K562 (cell line): Measurements from ENCODE around the gene DNAJB4. TPM values are rescaled to one million over a fixed set of nuclear protein-coding genes. Genes with fewer than 3 reads are reported as not detected.

Experiments
- ATAC-seq: fragments of 200-7000 bp; cut with Tn5 transposase; 3 replicates; pipeline ENCODE4 v1.9.1; 2020; ENCODE audit warnings: moderate library complexity
- BruUV-seq: library from RNA; stranded (reverse); fragments of 400-500 nt; replicated peaks from 2 replicates; lab custom pipeline; 2021; lab: Mats Ljungman, UMichigan
- CTCF ChIA-PET: fragments of 300-600 bp; formaldehyde crosslinking; extraction: SDS; loops from one replicate; lab custom pipeline; 2021; ENCODE audit warnings: low intra/inter-chr PET ratio; lab: Yijun Ruan, JAX
- POLR2A ChIA-PET: fragments of 300-600, 350-650 bp; sonication (Branson Sonifier 250); formaldehyde crosslinking; extraction: SDS; loops from one replicate; lab custom pipeline; 2021; ENCODE audit warnings: antibody characterized with exemption, inconsistent platforms; lab: Yijun Ruan, JAX
- DNase-seq, 4 experiments: peaks; one replicate each; pipeline versions ENCODE4 v3.0.0 to v3.0.0-alpha.2; 2011 to 2018; ENCODE audit warnings: low spot score in 3 of 4, mixed read lengths in 3 of 4; ENCODE audit errors: extremely low read depth in 1 of 4
- FAIRE-seq: peaks from 2 replicates; lab custom pipeline; 2011; peaks lifted over from hg19 to GRCh38; lab: Jason Lieb, UNC
- H2AFZ ChIP-seq: 2 replicates; pipeline ENCODE4 v1.6.0; 2011; ENCODE audit warnings: low read depth, low read length, control low read depth, inconsistent platforms
- H3K27ac ChIP-seq: fragments of 200-600 bp; 3 replicates; pipeline ENCODE4 v1.8.0; 2011; ENCODE audit warnings: low read depth, mild to moderate bottlenecking, control low read depth, inconsistent platforms, low read length, moderate library complexity, mixed read lengths; ENCODE audit errors: extremely low read depth
- H3K27me3 ChIP-seq, 2 experiments: fragments of 300-600 bp in 1 of 2; 2 replicates in 1 of 2; 3 replicates in 1 of 2; pipeline versions ENCODE4 v1.6.0 to v1.8.0; 2011; ENCODE audit warnings: inconsistent platforms in 2 of 2, low read length in 2 of 2, mild to moderate bottlenecking in 1 of 2, mixed read lengths in 1 of 2, moderate library complexity in 1 of 2; ENCODE audit not compliant: control insufficient read depth in 2 of 2, insufficient read depth in 2 of 2
- H3K36me3 ChIP-seq: fragments of 300-600 bp; 3 replicates; pipeline ENCODE4 v1.8.0; 2011; ENCODE audit warnings: mild to moderate bottlenecking, low read length, inconsistent platforms; ENCODE audit not compliant: control insufficient read depth, insufficient read depth
- H3K4me1 ChIP-seq, 2 experiments: fragments of 200-600 bp in 1 of 2; replicated peaks in 1 of 2; 2 replicates in 1 of 2; 3 replicates in 1 of 2; pipeline versions ENCODE4 v1.5.1 to v1.8.0; 2011; ENCODE audit warnings: inconsistent platforms in 2 of 2, low read length in 2 of 2, mild to moderate bottlenecking in 1 of 2, mixed read lengths in 1 of 2, moderate library complexity in 1 of 2; ENCODE audit not compliant: control insufficient read depth in 2 of 2, insufficient read depth in 2 of 2
- H3K4me2 ChIP-seq: 2 replicates; pipeline ENCODE4 v1.6.1; 2011; ENCODE audit warnings: low read length, control low read depth, inconsistent platforms, mixed read lengths; ENCODE audit not compliant: insufficient read depth
- H3K4me3 ChIP-seq: fragments of 200-600 bp; sonication (generic), shearing (Covaris generic); 2 replicates; pipeline ENCODE4 v1.5.1; 2016; ENCODE audit warnings: control low read depth, inconsistent platforms
- H3K79me2 ChIP-seq: fragments of 200-600 bp; 3 replicates; pipeline ENCODE4 v1.8.0; 2011; ENCODE audit warnings: low read length, inconsistent platforms; ENCODE audit not compliant: control insufficient read depth, insufficient read depth
- H3K9ac ChIP-seq, 2 experiments: 2 replicates each; pipeline versions ENCODE4 v1.6.0 to v1.6.1; 2011; ENCODE audit warnings: low read depth in 2 of 2, low read length in 2 of 2, control low read depth in 1 of 2, inconsistent platforms in 1 of 2, mild to moderate bottlenecking in 1 of 2, mixed read lengths in 1 of 2; ENCODE audit not compliant: insufficient read depth in 1 of 2
- H3K9me1 ChIP-seq: one replicate; pipeline ENCODE4 v1.6.0; 2011; ENCODE audit warnings: inconsistent platforms, mild to moderate bottlenecking, low read length, moderate library complexity; ENCODE audit not compliant: control insufficient read depth, insufficient read depth
- H3K9me3 ChIP-seq: replicated peaks from 2 replicates; pipeline ENCODE4 v1.5.1; 2011; ENCODE audit warnings: low read depth, low read length, inconsistent platforms; ENCODE audit not compliant: control insufficient read depth, insufficient read depth
- H4K20me1 ChIP-seq: replicated peaks from 2 replicates; pipeline ENCODE4 v1.6.1; 2011; ENCODE audit warnings: low read length, inconsistent platforms, mixed read lengths; ENCODE audit not compliant: control insufficient read depth, insufficient read depth
- CC2D1A ChIP-seq: fragments of 450-650 bp; IDR thresholded peaks from 2 replicates; pipeline ENCODE4 v1.6.1; 2017; ENCODE audit warnings: mild to moderate bottlenecking
- HDAC1 ChIP-seq, 2 experiments: fragments of 450-650 bp; IDR thresholded peaks; 2 replicates each; pipeline ENCODE4 v1.6.1; 2016 to 2017; ENCODE audit warnings: inconsistent platforms in 1 of 2, mild to moderate bottlenecking in 1 of 2, moderate library complexity in 1 of 2
- WGBS: fragments of 100-300 bp; shearing (Covaris generic); methylation state at CpG from one replicate; pipeline ENCODE4 v1.1.6; 2016; ENCODE audit warnings: low coverage, mixed read lengths; ENCODE audit not compliant: insufficient coverage; ENCODE audit errors: missing lambda C conversion rate; 5-methylcytosine and 5-hydroxymethylcytosine counted together
- in situ Hi-C: fragments of 300-500 bp; cut with MboI; formaldehyde crosslinking; loops from 4 replicates; pipeline ENCODE4 v1.15.0; 2018; ENCODE audit warnings: inconsistent platforms, mixed read lengths
- intact Hi-C: fragments of 100-400 bp; cut with micrococcal nuclease; formaldehyde crosslinking; loops from 2 replicates; pipeline ENCODE4 v1.14.2; 2022
- polyA plus RNA-seq, 8 experiments: library from polyadenylated mRNA; depleted of rRNA in 4 of 8; stranded (reverse) in 5 of 8; unstranded in 3 of 8; fragments of >200 nt; fragmentation: Nextera tagmentation in 2 of 8; fragmentation: Illumina TruSeq in 1 of 8; extraction: Ambion mirVana in 2 of 8; extraction: Trizol in 1 of 8; gene quantifications; 2 replicates each; pipeline versions ENCODE4 v1.2.1 to v1.2.3, GENCODE V29; 2011 to 2014; ENCODE audit warnings: inconsistent platforms in 1 of 8, missing spikeins in 1 of 8
- total RNA-seq, 7 experiments: library from RNA; depleted of rRNA in 6 of 7; stranded (reverse); fragments of >200 nt in 6 of 7; fragmentation: Illumina TruSeq in 2 of 7; extraction: Trizol in 2 of 7; gene quantifications; 2 replicates each; pipeline versions ENCODE4 v1.2.1 to v1.2.3, GENCODE V29; 2011 to 2021; ENCODE audit warnings: low replicate concordance in 1 of 7
- TF ChIP-seq, protein P1 (sequence below), 2 experiments: fragments of 450-650 bp; IDR thresholded peaks; 2 replicates each; pipeline ENCODE4 v1.6.1; 2016

Gene DNAJB4
- total and polyA plus RNA-seq, 9 of the 15 experiments (the other 6 are each of a cell fraction or from before 2014, with no cell fraction given), result 8.5 to 27.7 (median 19.8) TPM

DNA sequence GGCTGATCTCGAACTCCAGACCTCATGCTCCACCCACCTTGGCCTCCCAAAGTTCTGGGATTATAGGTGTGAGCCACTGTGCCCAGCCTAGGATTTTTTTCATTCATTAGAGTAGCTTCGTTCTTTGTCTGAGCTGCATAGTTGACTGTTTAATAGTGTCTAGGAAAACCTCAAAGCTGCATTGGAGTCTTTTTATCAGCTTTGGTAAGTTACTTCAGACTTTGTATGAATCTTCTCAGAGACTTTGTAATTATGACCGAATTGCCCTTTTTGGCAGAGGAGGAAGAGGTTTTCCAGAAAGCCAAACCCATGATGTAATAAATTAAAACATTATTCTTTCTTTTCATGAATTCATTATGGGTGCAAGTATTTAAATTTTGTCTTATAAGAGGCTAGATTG lies 5.1 kb downstream of the DNAJB4 start:
- FAIRE-seq (no peak), ATAC-seq (peak; percentile 4), DNase-seq (peak in 1 of 4 experiments; percentile 25)
- no TSS peak for BruUV-seq
- Histone ChIP-seq H3K4me1 (peaks cover 0 to 3% of the 10 kb centered on the region in 2 experiments; a peak in 1 of 5 replicates), H3K9me3 (no peaks in the 10 kb centered on the region), H3K27me3 (no peaks in the 10 kb centered on the region), H3K4me3 (peak overlapping the region; percentile 15), H3K36me3 (peaks cover 19% of the 10 kb centered on the region), H3K9me1 (no peaks in the 10 kb centered on the region), H3K27ac (no peak overlapping the region), H3K4me2 (peak overlapping the region; percentile 64), H3K9ac (peak overlapping the region; percentile 19 to 24; a peak in 2 of 4 replicates), H3K79me2 (peaks cover 91% of the 10 kb centered on the region), H4K20me1 (peaks cover 3% of the 10 kb centered on the region; the same call in 1 of the 2 replicates), H2AFZ (no peak overlapping the region)
- in situ Hi-C loops (loop anchor here (10.0 kb wide), 1 partner anchor 105 kb away; no protein-coding TSS in a partner anchor), intact Hi-C loops (loop anchor here (5.0 kb wide), 1 partner anchor 253 kb away; the partner anchor contains the start of gene USP33)
- ChIA-PET POLR2A (interaction anchor here (1.0 to 2.3 kb wide), 3 partner anchors 13 to 42 kb away, joined by 3 to 10 read pairs (median 3); no protein-coding TSS in a partner anchor), CTCF (no interaction called here)
- 15% methylated on average over 3 of the region's 3 CpGs for WGBS
- TF ChIP-seq CC2D1A (0 out of 2 replicates have a peak, but pooled peaks have one; percentile 19), HDAC1 (IDR thresholded peaks at IDR 0.05) (0 out of 4 replicates have a peak, but pooled peaks of 1 of the 2 experiments have one; percentile 33)
- TF ChIP-seq, protein P1, sequence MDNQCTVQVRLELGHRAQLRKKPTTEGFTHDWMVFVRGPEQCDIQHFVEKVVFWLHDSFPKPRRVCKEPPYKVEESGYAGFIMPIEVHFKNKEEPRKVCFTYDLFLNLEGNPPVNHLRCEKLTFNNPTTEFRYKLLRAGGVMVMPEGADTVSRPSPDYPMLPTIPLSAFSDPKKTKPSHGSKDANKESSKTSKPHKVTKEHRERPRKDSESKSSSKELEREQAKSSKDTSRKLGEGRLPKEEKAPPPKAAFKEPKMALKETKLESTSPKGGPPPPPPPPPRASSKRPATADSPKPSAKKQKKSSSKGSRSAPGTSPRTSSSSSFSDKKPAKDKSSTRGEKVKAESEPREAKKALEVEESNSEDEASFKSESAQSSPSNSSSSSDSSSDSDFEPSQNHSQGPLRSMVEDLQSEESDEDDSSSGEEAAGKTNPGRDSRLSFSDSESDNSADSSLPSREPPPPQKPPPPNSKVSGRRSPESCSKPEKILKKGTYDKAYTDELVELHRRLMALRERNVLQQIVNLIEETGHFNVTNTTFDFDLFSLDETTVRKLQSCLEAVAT (IDR thresholded peaks at IDR 0.05), result no peak
